GM23248 (cell line): ENCODE results near the gene IGFLR1.

ENCODE experiments used
- EZH2 ChIP-seq: fragments of 200-600 bp; sonication (generic); IDR thresholded peaks from 2 replicates; pipeline ENCODE4 v1.6.1; 2018; ENCODE audit warnings: antibody characterized with exemption, mild to moderate bottlenecking; ENCODE audit not compliant: insufficient read depth, poor library complexity, severe bottlenecking
- EZH2phosphoT487 ChIP-seq: fragments of 200-600 bp; sonication (generic); IDR thresholded peaks from 2 replicates; pipeline ENCODE4 v1.6.1; 2018; ENCODE audit warnings: antibody characterized with exemption, moderate library complexity, mild to moderate bottlenecking, low read depth; ENCODE audit not compliant: insufficient read depth

GRCh38 chr19:35713904-35714495, 28.3 kb downstream of the IGFLR1 start:
- no peak for TF ChIP-seq EZH2phosphoT487
- no peak for TF ChIP-seq EZH2
